NCI-H1105 (cell line): ENCODE measurements around the gene MMP12.
A peak's percentile ranks its signal among the peaks of the same experiment; 100 is the strongest.
"Not testable (repeated sequence)": the region's sequence is repeated elsewhere in the genome, so short reads cannot be mapped to it uniquely, and the experiment has no call there.

ENCODE experiments used
- DNase-seq: peaks from one replicate; lab custom pipeline; 2025; lab: John Stamatoyannopoulos, UW

Gene MMP12

DNA sequence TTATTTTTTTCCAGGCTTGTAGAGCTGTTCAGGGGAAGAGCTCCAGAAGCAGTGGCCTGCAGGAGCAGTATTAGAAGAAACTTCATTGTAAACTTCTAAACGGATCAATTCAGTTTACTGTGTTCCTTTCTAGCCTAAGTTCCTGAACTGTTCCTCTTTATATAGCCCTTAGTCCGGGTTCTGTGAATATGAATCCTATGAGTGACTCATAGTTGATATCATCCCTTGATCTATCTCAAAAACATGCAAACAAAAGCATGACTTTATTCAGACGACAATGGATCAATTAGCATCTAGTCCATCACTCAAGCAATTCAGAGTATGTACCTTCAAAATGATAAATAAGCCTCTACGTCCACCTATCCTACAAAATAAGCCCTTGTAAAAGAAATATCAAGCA is at the start of gene MMP12:
TSS of gene MMP12 (minus strand) at position 131 of the 400 bp plus-strand sequence. CDS start at position 86, 45 bp downstream.
- DNase-seq = no peak

GRCh38 chr11:102921587-102922220 is 46.9 kb upstream of the MMP12 start:
- DNase-seq = no peak

GRCh38 chr11:102920118-102920684 is 45.4 kb upstream of the MMP12 start:
- DNase-seq = no peak

DNA sequence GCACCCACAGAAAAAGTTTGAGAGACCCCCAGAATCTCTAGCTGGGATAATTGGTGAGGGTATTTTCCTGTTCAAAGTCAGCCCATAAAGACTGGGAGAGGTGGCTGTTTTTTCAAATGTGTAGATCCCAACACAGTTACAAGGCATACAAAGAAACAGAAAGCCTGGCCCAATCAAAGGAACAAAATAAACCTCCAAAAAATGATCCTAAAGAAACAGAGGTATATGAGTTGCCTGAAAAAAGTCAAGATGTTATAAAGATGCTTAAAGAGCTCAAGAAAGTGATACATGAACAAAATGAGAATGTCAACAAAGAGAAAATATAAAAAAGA is 40.2 kb upstream of the MMP12 start:
- DNase-seq = no peak

- DNase-seq = no peak
Measured at GRCh38 chr11:102914238-102915043, 39.7 kb upstream of the MMP12 start.

DNA sequence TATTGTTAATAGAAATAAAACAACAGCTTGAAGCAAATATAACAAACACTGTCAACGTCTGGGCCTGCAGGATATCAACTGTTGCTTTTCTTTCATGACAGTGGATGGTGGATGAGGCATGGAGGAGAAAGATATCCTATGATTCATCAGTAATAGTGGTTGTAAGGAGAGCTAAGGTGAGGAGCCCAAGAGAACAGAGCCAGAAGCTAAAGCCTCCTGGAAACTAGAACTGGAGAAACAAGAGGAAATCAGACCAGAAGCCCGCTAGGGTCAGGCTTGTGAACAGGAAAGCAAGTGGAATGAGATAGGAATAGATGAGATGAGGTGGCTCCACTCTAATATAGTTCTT is 37.7 kb upstream of the MMP12 start:
- no peak for DNase-seq

- DNase-seq = no peak
Measured at GRCh38 chr11:102911758-102912481, 37.1 kb upstream of the MMP12 start.

DNA sequence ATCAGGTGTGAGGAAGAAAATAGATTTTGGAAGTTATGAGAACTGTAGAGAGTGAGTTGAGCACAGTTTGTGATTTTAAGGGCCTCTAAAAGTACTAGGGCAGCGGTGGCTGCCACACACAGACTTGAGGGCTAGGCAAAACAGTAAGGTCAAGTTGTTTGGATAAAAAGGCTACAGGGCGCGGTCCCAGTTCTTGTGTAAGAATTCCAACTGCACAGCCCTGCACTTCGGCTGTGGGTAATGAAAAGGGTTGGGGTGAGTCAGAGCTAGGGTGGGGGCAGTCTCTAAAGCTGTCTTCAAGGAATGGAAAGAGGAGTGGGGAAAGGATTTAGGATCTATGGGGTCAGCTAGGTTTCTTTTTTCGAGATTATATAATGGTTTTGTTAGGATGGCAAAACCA is 31.1 kb upstream of the MMP12 start:
- DNase-seq = not testable (repeated sequence)

GRCh38 chr11:102903895-102904294 is 29.1 kb upstream of the MMP12 start:
- not testable (repeated sequence) for DNase-seq

DNA sequence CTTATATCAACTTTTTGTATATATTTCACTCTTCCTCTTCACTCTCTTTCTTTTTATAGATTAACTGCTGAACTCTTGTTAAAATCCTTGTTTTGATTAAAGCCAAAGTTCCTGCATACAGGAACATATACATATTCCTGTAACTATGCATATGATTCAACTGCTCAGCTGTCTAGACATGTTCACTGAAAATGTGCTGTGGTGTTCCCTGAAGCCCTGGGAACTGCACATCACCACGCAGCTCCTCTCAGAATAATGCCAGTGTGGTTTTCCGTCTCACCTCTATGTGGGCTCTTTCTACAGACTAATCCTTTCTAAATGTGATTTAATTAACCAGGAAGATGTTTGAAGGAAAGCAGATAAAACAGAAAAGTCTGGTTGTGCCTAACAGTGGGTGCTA is 25.6 kb upstream of the MMP12 start:
- DNase-seq = no peak

GRCh38 chr11:102891736-102892135 is 17.0 kb upstream of the MMP12 start:
- no peak for DNase-seq

DNA sequence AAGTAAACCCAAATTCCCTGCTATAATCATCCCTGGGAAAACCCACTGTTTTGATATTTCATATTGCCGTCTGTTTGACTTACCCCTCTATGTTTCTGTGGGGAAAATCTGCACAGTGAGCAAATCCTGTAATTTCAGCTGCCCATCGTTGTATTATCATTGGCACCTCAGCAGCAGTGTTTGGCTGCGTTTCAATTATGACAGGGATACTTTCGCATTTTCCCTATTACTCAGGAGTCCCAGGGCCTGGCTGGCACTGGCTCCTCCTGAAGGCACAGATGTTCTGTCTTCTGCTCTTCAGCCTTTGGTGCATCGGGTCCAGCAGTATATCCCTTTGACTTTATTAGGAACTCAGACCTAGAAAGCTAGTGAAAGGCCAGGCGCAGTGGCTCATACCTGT is 12.2 kb upstream of the MMP12 start:
- DNase-seq = peak; percentile 8

DNA sequence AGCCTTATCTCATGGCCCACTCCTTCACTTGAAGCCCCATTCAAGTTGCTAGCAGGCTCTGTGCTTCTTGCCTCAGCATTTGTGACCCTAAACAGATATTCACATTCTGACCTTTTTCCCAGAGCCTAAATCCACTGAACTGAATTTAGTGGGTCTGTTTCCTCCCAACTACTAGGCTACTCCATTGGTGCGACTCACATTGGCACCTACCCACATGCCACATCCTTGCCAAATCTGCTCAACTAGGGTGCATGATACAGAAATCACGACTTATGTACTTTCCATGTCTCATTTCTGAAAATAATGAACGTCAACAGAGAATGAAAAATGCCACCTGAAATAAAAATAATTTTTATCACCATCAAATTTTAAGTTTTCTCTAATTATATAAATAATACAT is 8.4 kb upstream of the MMP12 start:
- no peak for DNase-seq

- no peak for DNase-seq
Measured at GRCh38 chr11:102882389-102883024, 7.7 kb upstream of the MMP12 start.

DNA sequence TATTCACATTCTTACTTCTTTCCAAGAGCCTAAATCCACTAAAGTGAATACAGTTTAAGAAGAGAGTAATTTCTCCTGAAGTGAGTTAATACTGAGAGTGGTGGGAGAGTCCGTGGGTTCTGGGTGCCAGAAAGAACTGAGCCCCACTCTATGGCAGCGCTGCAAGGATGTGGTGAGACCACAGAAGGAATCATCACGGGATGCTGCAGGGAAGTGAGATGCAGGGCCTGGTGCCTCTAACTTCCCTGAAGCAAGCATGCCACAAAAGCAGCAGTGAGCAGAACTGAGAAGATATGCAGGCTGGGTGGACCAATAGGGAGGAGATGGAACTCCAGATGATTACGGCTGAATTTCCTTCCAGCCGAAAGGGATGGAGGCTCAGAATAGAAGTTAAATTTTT is 5.0 kb upstream of the MMP12 start:
- DNase-seq = no peak

DNA sequence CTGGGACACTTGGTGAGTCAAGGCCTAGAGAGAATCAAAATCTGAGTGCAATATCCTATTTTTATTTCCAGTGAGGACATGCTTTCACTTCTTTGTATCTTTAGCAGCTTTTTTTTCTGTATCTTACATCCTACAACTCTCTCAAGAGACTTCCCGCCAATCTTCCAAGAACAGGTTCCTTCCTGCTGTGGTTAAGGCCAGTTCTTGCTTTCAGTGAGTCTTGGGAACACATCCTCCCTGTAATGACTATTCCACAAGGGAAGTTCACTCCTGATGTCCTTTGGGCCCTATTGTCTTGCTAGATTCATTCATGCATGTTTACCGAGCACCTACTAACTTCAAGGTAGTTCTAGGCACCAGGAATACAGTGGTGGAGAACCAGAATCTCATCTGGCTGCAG is 3.8 kb upstream of the MMP12 start:
- no peak for DNase-seq

- not testable (repeated sequence) for DNase-seq
Measured at GRCh38 chr11:102869354-102869964, 5.3 kb downstream of the MMP12 start.

DNA sequence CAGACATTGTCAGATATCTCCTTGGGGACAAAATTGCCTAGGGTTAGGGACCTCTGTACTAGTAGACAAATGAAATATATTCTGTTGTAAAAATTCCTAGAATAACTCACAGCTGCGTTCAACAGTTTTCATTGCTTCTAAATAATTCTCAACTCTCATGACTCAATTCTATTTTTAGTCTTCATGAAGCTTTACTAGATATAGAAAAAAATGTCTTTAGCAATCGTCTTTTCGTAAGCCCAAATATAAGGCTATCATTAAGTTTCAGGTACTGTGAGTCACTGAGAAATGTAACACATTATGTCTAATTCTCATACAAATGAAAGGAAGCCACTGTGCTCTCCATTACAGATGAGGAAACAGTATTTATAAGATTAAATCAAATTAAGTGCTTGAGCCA is 6.4 kb downstream of the MMP12 start:
- no peak for DNase-seq

- no peak for DNase-seq
Measured at GRCh38 chr11:102864724-102865123, 10.1 kb downstream of the MMP12 start.

GRCh38 chr11:102853956-102854355 is 20.8 kb downstream of the MMP12 start:
- no peak for DNase-seq

GRCh38 chr11:102853055-102853454 is 21.7 kb downstream of the MMP12 start:
- DNase-seq = no peak
